GM12864 (cell line): ENCODE measurements around the gene KYNU.
"Not testable (repeated sequence)": the region's sequence is repeated elsewhere in the genome, so short reads cannot be mapped to it uniquely, and the experiment has no call there.

Source experiments
- DNase-seq: peaks from one replicate; pipeline ENCODE4 v3.0.0-alpha.2; 2011; ENCODE audit warnings: low read depth
- H3K4me3 ChIP-seq: 2 replicates; pipeline ENCODE4 v1.5.1; 2011; ENCODE audit warnings: mild to moderate bottlenecking, low read depth, low read length, control low read depth
- CTCF ChIP-seq: IDR thresholded peaks from 2 replicates; pipeline ENCODE4 v1.5.1; 2011; ENCODE audit warnings: low read depth, mild to moderate bottlenecking, moderate library complexity, low read length, control low read depth, inconsistent platforms; ENCODE audit errors: missing control alignments

Gene KYNU

GRCh38 chr2:142942690-142943089, 65.2 kb downstream of the KYNU start:
- no peak overlapping the region for H3K4me3 ChIP-seq
- TF ChIP-seq CTCF: no peak
- DNase-seq: no peak

GRCh38 chr2:142944264-142944663, 66.8 kb downstream of the KYNU start:
- H3K4me3 ChIP-seq: no peak overlapping the region
- DNase-seq: no peak
- TF ChIP-seq CTCF: no peak

- no peak for TF ChIP-seq CTCF
- DNase-seq: no peak
- no peak overlapping the region for H3K4me3 ChIP-seq
Observed at GRCh38 chr2:142944721-142945120, 67.3 kb downstream of the KYNU start.

GRCh38 chr2:142946941-142947340, 69.5 kb downstream of the KYNU start:
- H3K4me3 ChIP-seq: no peak overlapping the region
- no peak for DNase-seq
- no peak for TF ChIP-seq CTCF

- not testable (repeated sequence) for DNase-seq, H3K4me3 ChIP-seq
Observed at GRCh38 chr2:142948723-142949122, 71.3 kb downstream of the KYNU start.

- not testable (repeated sequence) for DNase-seq, H3K4me3 ChIP-seq
Observed at GRCh38 chr2:142950323-142950722, 72.9 kb downstream of the KYNU start.

- no peak for TF ChIP-seq CTCF
- no peak overlapping the region for H3K4me3 ChIP-seq
- DNase-seq: no peak
Observed at GRCh38 chr2:142951190-142952007, 73.9 kb downstream of the KYNU start.

- no peak for DNase-seq
- no peak overlapping the region for H3K4me3 ChIP-seq
- TF ChIP-seq CTCF: no peak
Observed at GRCh38 chr2:142952018-142952417, 74.6 kb downstream of the KYNU start.
